ENCODE results near the gene PIGO.
A peak's percentile ranks its signal among the peaks of the same experiment; 100 is the strongest.

PIGO gene

DNA sequence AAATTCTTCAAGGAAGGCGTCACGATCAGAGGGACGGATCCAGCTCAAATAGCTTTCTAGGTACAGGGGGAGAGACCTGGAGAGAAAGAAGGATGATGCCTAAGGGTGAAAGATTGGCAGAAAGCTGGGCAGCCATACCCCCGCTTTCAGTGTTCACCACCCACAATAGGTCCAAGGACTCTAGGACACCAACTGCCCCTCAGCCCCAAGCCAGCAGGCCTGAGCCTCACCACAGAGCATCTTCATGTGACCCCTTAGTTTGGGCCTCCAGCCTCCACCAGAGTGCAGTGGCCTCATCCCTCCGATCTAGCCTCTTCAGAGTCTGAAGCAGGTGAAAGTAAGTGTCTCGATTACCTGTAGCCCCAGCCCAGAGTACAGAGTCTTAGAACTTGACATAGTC is 22.2 kb downstream of the PIGO start:
- TF ChIP-seq, protein P1, sequence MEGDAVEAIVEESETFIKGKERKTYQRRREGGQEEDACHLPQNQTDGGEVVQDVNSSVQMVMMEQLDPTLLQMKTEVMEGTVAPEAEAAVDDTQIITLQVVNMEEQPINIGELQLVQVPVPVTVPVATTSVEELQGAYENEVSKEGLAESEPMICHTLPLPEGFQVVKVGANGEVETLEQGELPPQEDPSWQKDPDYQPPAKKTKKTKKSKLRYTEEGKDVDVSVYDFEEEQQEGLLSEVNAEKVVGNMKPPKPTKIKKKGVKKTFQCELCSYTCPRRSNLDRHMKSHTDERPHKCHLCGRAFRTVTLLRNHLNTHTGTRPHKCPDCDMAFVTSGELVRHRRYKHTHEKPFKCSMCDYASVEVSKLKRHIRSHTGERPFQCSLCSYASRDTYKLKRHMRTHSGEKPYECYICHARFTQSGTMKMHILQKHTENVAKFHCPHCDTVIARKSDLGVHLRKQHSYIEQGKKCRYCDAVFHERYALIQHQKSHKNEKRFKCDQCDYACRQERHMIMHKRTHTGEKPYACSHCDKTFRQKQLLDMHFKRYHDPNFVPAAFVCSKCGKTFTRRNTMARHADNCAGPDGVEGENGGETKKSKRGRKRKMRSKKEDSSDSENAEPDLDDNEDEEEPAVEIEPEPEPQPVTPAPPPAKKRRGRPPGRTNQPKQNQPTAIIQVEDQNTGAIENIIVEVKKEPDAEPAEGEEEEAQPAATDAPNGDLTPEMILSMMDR (IDR thresholded peaks at IDR 0.05; ENCODE audit: control insufficient read depth, insufficient read depth, low read depth, low read length, missing control alignments): no peak
- no peak for DNase-seq (ENCODE audit: low read depth)
- no peak overlapping the region for H3K4me3 ChIP-seq (ENCODE audit: control insufficient read depth, low read depth, low read length)

DNA sequence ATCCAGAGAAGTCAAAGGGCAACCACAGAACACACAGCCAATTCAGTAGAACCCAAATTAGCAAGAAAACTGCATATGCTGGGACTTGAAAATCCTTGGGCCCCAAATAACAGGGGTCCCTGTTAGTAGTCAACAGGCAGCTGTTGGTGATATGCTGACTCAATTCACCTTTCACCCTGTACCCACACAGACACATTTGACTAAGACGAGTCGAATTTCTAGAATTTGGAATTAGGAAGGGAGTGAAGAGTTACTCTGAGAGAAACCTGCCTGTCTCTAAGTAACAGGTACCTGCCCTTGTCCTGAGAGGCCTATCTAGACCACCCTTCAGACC is 23.1 kb downstream of the PIGO start:
- H3K4me3 ChIP-seq (ENCODE audit: control insufficient read depth, low read depth, low read length): no peak overlapping the region
- no peak for DNase-seq (ENCODE audit: low read depth)
- TF ChIP-seq, protein P1 (IDR thresholded peaks at IDR 0.05; ENCODE audit: control insufficient read depth, insufficient read depth, low read depth, low read length, missing control alignments): no peak

DNA sequence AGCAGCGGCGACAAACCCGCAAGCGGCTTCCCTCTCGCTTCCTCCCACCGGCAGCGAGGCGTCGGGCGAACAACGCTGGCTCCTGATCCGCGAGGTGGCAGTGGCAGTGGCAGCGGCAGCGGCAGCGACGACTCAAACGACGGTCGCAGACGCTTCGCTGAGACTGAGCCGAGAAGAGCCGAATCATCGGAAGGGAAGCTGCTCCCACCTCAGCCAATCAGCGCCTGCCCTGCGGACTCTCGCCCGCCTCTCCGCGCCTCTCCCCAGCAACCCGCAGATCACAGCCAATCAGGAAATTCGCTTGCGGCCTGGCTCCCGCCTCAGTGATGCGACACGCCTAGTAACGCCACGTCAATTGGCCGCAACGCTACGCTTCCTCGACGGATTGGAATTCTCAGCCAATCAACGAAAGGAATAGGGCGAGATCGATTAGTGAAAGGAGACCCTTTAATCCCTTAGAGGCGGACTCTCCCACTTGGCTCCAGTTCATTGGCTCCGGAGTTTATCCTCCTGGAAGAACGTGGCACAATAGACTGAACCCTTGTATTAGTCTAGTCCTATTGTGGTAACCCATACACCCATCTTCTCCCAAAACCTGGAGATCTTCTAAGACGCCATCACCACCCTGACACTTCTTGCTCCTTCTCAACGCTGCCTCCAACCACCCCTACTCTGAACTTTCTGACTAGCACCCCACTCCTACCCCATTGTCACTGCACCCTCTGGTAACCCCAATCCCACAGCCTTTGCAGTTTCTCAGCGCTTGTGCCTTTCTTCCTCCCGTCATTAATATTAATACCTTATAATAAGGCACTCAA is 23.7 kb downstream of the PIGO start, which contains the start of gene VCP:
TSS of gene VCP (minus strand) at position 165 of the 818 bp plus-strand sequence. CDS start 272 bp downstream, outside the sequence.
- peak within 1 kb of the TSS; percentile 64 for H3K4me3 ChIP-seq (ENCODE audit: control insufficient read depth, low read depth, low read length)
- TF ChIP-seq, protein P1 (IDR thresholded peaks at IDR 0.05; ENCODE audit: control insufficient read depth, insufficient read depth, low read depth, low read length, missing control alignments): no peak
- DNase-seq (ENCODE audit: low read depth): peak; percentile 97

DNA sequence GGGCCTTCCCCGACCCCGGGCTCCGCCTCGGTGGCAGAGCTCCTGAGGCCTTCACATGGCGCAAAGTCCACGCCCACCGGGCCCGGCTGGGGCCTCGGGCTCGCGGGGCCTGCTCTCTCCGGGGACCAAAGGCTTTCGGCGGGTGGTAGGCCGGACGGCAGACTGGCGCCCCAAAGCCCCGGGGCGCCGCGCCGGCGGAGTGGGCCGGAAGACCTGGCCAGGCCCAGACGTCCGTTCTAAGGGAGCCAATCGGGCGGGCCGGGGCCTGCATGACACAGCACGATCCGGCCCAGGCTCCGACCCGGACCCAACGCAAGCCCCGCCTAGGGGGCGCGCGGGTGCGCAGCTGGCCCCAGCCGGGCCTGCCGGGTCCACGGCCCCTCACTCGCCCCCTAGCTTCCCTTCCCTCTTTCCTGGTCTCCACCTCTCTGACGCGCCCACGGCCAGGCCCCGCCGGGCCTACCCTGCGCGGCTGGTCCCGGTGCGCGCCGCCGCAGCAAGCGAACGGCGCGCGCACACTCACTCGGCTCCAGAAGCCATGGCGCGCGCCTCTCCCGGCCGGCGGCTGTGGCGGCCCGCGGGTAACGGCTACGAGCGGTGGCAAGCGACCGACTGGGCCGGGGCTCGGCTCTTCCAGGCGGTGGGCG is 24.5 kb downstream of the PIGO start:
- TF ChIP-seq, protein P1 (IDR thresholded peaks at IDR 0.05; ENCODE audit: control insufficient read depth, insufficient read depth, low read depth, low read length, missing control alignments): peak; percentile 27
- DNase-seq (ENCODE audit: low read depth): no peak
- peak overlapping the region; percentile 64 for H3K4me3 ChIP-seq (ENCODE audit: control insufficient read depth, low read depth, low read length)

DNA sequence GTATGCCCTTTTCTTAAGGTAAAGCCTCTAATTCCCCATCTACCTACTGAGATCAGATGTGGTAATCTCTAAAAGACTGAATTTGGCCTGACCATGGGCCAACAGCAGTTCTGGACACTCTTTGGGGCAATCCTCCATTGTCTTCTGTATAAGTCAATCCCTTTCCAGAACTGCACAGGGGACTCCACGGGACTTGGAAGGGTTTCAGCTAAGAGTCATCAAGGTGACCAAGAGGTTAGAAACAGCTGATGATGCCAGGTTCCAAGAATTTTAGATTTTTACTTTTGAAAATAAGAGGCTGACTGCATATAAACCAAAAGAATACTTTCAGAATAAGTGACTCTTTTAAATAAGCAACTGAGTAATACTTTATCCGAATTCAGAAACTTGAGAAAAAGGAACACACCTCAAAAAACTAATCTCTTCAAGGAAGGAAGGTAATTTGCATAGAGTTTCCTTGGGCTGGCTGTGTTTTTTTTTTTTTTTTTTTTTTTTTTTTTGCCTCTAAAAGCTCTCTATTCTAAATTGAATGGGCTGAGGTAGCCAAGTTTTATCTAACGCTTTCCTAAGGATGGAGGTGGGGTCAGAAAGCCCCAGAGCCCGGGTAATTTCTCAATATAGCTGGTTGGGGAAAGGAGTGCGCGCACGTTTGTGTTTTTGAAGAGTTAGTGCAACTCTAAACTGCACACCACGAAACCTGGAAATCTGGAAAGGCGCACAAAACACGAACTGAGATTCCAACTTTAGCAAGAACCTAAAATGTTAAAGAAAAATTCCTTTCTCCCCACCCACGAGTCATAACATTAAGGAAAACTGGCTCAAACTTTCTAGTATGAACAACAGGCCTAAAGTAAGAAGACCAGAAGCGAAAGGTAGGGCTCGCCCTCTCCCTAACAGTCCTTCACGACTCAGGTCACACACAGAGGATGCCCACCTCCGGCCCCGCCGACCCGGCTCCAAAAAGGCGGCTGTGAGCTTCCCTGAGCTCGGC is 25.3 kb downstream of the PIGO start:
- H3K4me3 ChIP-seq (ENCODE audit: control insufficient read depth, low read depth, low read length): peak overlapping the region; percentile 64
- TF ChIP-seq, protein P1 (IDR thresholded peaks at IDR 0.05; ENCODE audit: control insufficient read depth, insufficient read depth, low read depth, low read length, missing control alignments): no peak
- DNase-seq (ENCODE audit: low read depth): no peak

DNA sequence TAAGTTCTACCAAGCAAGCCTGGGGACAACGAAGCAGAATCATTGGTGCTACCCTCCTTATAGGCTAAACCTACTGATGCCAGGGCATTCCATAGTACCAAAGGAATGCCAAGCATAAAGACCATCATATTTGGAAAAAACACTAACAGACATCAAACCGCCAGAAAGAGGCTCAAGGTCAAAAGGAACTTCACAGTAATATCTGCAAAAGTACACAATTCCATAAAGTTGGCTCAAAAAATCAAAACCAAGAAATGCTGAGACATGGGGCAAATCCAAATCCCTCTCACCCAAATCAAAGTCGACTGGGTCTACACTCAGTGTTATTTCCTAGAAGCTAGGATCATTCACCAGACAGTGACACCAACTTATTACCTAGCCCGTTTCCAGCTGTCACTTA is 27.4 kb downstream of the PIGO start:
- TF ChIP-seq, protein P1 (IDR thresholded peaks at IDR 0.05; ENCODE audit: control insufficient read depth, insufficient read depth, low read depth, low read length, missing control alignments): no peak
- no peak for DNase-seq (ENCODE audit: low read depth)
- no peak overlapping the region for H3K4me3 ChIP-seq (ENCODE audit: control insufficient read depth, low read depth, low read length)
